Stomach smooth muscle (tissue), 2 donors: Measurements from ENCODE around the gene SNX24.

ENCODE experiments used
- H3K27ac ChIP-seq: one replicate; pipeline ENCODE4 v1.7.0; 2013; ENCODE audit warnings: mild to moderate bottlenecking, low read length, inconsistent platforms
- H3K27me3 ChIP-seq, 2 donors: one replicate each; pipeline ENCODE4 v1.7.0; 2013; ENCODE audit warnings: low read length in 2 of 2; ENCODE audit not compliant: insufficient read depth in 2 of 2, control insufficient read depth in 1 of 2
- H3K36me3 ChIP-seq, 2 donors: one replicate each; pipeline ENCODE4 v1.7.0; 2013; ENCODE audit warnings: low read length in 2 of 2; ENCODE audit not compliant: control insufficient read depth in 2 of 2, insufficient read depth in 2 of 2
- H3K4me1 ChIP-seq: one replicate; pipeline ENCODE4 v1.7.0; 2013; ENCODE audit warnings: low read length; ENCODE audit not compliant: control insufficient read depth, insufficient read depth
- H3K4me3 ChIP-seq, 2 donors: one replicate each; pipeline ENCODE4 v1.7.0; 2013; ENCODE audit warnings: low read length in 2 of 2
- H3K9ac ChIP-seq, 2 donors: one replicate each; pipeline ENCODE4 v1.7.0; 2013; ENCODE audit warnings: low read length in 2 of 2, mild to moderate bottlenecking in 1 of 2
- H3K9me3 ChIP-seq, 2 donors: one replicate each; pipeline ENCODE4 v1.7.0; 2013; ENCODE audit warnings: low read length in 2 of 2; ENCODE audit not compliant: control insufficient read depth in 2 of 2
- donor health status: healthy.
- donor health status: Pancreatic carcinoma.

Gene SNX24

GRCh38 chr5:122845229-122846050, at the start of gene SNX24:
Gene SNX24 (plus strand): TSS chr5:122845613. CDS start chr5:122845634, 21 bp downstream.
- Histone ChIP-seq H3K9ac (peak within 1 kb of the TSS; percentile 88), H3K4me3 (peak within 1 kb of the TSS; percentile 83 to 86), H3K36me3 (no peaks in the 10 kb centered on the region), H3K27me3 (no peaks in the 10 kb centered on the region), H3K27ac (peak within 1 kb of the TSS; percentile 75), H3K9me3 (no peaks in the 10 kb centered on the region), H3K4me1 (peaks cover 12% of the 10 kb centered on the region)

GRCh38 chr5:122805481-122805880, 39.9 kb upstream of the SNX24 start:
- Histone ChIP-seq H3K27ac (no peak overlapping the region), H3K36me3 (peaks cover 0 to 19% of the 10 kb centered on the region in 2 donors), H3K4me1 (no peaks in the 10 kb centered on the region), H3K27me3 (no peaks in the 10 kb centered on the region), H3K9ac (no peak overlapping the region), H3K4me3 (no peak overlapping the region), H3K9me3 (no peaks in the 10 kb centered on the region)

GRCh38 chr5:122810405-122810804, 35.0 kb upstream of the SNX24 start:
- Histone ChIP-seq H3K9me3 (no peaks in the 10 kb centered on the region), H3K27ac (no peak overlapping the region), H3K4me1 (no peaks in the 10 kb centered on the region), H3K27me3 (no peaks in the 10 kb centered on the region), H3K4me3 (no peak overlapping the region), H3K9ac (no peak overlapping the region), H3K36me3 (peaks cover 0 to 10% of the 10 kb centered on the region in 2 donors)

- no peaks in the 10 kb centered on the region for H3K27me3 ChIP-seq
- H3K36me3 ChIP-seq, result peaks cover 0 to 12% of the 10 kb centered on the region in 2 donors
- H3K4me1 ChIP-seq, result no peaks in the 10 kb centered on the region
- no peak overlapping the region for H3K27ac ChIP-seq
- no peak overlapping the region for H3K9ac ChIP-seq
- H3K4me3 ChIP-seq, result no peak overlapping the region
- no peaks in the 10 kb centered on the region for H3K9me3 ChIP-seq
These were observed 30.1 kb upstream of the SNX24 start for GRCh38 chr5:122815218-122815767.

GRCh38 chr5:122816756-122817155, 28.7 kb upstream of the SNX24 start:
- Histone ChIP-seq H3K9me3 (no peaks in the 10 kb centered on the region), H3K36me3 (peaks cover 0 to 16% of the 10 kb centered on the region in 2 donors), H3K27ac (no peak overlapping the region), H3K4me1 (no peaks in the 10 kb centered on the region), H3K27me3 (no peaks in the 10 kb centered on the region), H3K4me3 (no peak overlapping the region), H3K9ac (no peak overlapping the region)

- Histone ChIP-seq H3K36me3 (peaks cover 0 to 14% of the 10 kb centered on the region in 2 donors), H3K9me3 (no peaks in the 10 kb centered on the region), H3K4me3 (no peak overlapping the region), H3K27ac (no peak overlapping the region), H3K27me3 (no peaks in the 10 kb centered on the region), H3K9ac (no peak overlapping the region), H3K4me1 (no peaks in the 10 kb centered on the region)
These were observed 13.4 kb upstream of the SNX24 start for GRCh38 chr5:122831984-122832383.

GRCh38 chr5:122835681-122836080, 9.7 kb upstream of the SNX24 start:
- Histone ChIP-seq H3K27me3 (no peaks in the 10 kb centered on the region), H3K36me3 (no peaks in the 10 kb centered on the region), H3K4me3 (no peak overlapping the region), H3K9me3 (no peaks in the 10 kb centered on the region), H3K27ac (no peak overlapping the region), H3K9ac (no peak overlapping the region), H3K4me1 (no peaks in the 10 kb centered on the region)

GRCh38 chr5:122836947-122837346, 8.5 kb upstream of the SNX24 start:
- H3K9ac ChIP-seq, result no peak overlapping the region
- H3K9me3 ChIP-seq, result no peaks in the 10 kb centered on the region

GRCh38 chr5:122839731-122840130, 5.7 kb upstream of the SNX24 start:
- Histone ChIP-seq H3K27ac (no peak overlapping the region), H3K9me3 (no peaks in the 10 kb centered on the region), H3K4me3 (no peak overlapping the region), H3K4me1 (peaks cover 9% of the 10 kb centered on the region), H3K27me3 (no peaks in the 10 kb centered on the region), H3K9ac (no peak overlapping the region), H3K36me3 (no peaks in the 10 kb centered on the region)

More at GRCh38 chr5:122836947-122837346, 8.5 kb upstream of the SNX24 start:
- Histone ChIP-seq H3K36me3 (no peaks in the 10 kb centered on the region), H3K27ac (no peak overlapping the region), H3K4me3 (no peak overlapping the region), H3K4me1 (no peaks in the 10 kb centered on the region), H3K27me3 (no peaks in the 10 kb centered on the region)

- H3K27me3 ChIP-seq, result no peaks in the 10 kb centered on the region
- no peak overlapping the region for H3K27ac ChIP-seq
- no peak overlapping the region for H3K9ac ChIP-seq
- no peaks in the 10 kb centered on the region for H3K9me3 ChIP-seq
- H3K4me3 ChIP-seq, result no peak overlapping the region
- H3K36me3 ChIP-seq, result no peaks in the 10 kb centered on the region
- H3K4me1 ChIP-seq, result peaks cover 12% of the 10 kb centered on the region
These were observed 3.3 kb upstream of the SNX24 start for GRCh38 chr5:122842016-122842580.
